IMR-90 (cell line): ENCODE measurements around the gene ABCA12. TPM values are rescaled to one million over a fixed set of nuclear protein-coding genes. Genes with fewer than 3 reads are reported as not detected.

Experiments
- ATAC-seq: fragments of 200-7000 bp; cut with Tn5 transposase; 2 replicates; pipeline ENCODE4 v1.9.1; 2020; ENCODE audit warnings: low read depth, mild to moderate bottlenecking, moderate library complexity
- Bru-seq: library from RNA; stranded (reverse); fragments of 400-500 nt; gene quantifications from one replicate; lab custom pipeline; 2021; lab: Mats Ljungman, UMichigan
- BruChase-seq, 2 experiments: library from RNA; stranded (reverse); fragments of 400-500 nt; gene quantifications; one replicate each; lab custom pipeline; 2021; lab: Mats Ljungman, UMichigan
- BruUV-seq: library from RNA; stranded (reverse); fragments of 400-500 nt; replicated peaks from 2 replicates; lab custom pipeline; 2021; lab: Mats Ljungman, UMichigan
- CTCF ChIA-PET: fragments of 300-600 bp; formaldehyde crosslinking; extraction: SDS; loops from one replicate; lab custom pipeline; 2021; ENCODE audit warnings: antibody characterized with exemption; lab: Yijun Ruan, JAX
- POLR2A ChIA-PET: fragments of 300-600 bp; sonication (Branson Sonifier 250); formaldehyde crosslinking; loops from one replicate; lab custom pipeline; 2022; ENCODE audit warnings: antibody characterized with exemption; ENCODE audit not compliant: unreplicated experiment; lab: Charles Lee
- DNase-seq: peaks from one replicate; pipeline ENCODE4 v3.0.0; 2013
- H2AFZ ChIP-seq: replicated peaks from 2 replicates; pipeline ENCODE3; 2013; ENCODE audit warnings: low read length, mild to moderate bottlenecking; ENCODE audit not compliant: poor library complexity
- H2AK5ac ChIP-seq: 2 replicates; pipeline ENCODE4 v1.6.1; 2013; ENCODE audit warnings: low read depth, low read length, inconsistent platforms
- H2AK9ac ChIP-seq: replicated peaks from 2 replicates; pipeline ENCODE3; 2013; ENCODE audit warnings: mild to moderate bottlenecking, low read depth, low read length, moderate library complexity; ENCODE audit not compliant: poor library complexity
- H2BK120ac ChIP-seq: 2 replicates; pipeline ENCODE4 v1.6.1; 2013; ENCODE audit warnings: low read depth, low read length, inconsistent platforms
- H2BK15ac ChIP-seq: 3 replicates; pipeline ENCODE4 v1.6.1; 2013; ENCODE audit warnings: low read depth, low read length, inconsistent platforms
- H2BK20ac ChIP-seq: 2 replicates; pipeline ENCODE4 v1.6.1; 2013; ENCODE audit warnings: low read depth, mild to moderate bottlenecking, inconsistent platforms, low read length, moderate library complexity
- H2BK5ac ChIP-seq: 2 replicates; pipeline ENCODE4 v1.6.1; 2013; ENCODE audit warnings: mild to moderate bottlenecking, low read depth, low read length, inconsistent platforms; ENCODE audit not compliant: poor library complexity, severe bottlenecking
- H3K14ac ChIP-seq: replicated peaks from 2 replicates; pipeline ENCODE4 v1.6.1; 2013; ENCODE audit warnings: low read depth, low read length, inconsistent platforms
- H3K18ac ChIP-seq: 2 replicates; pipeline ENCODE4 v1.6.1; 2013; ENCODE audit warnings: low read depth, low read length, control low read depth
- H3K23ac ChIP-seq: 2 replicates; pipeline ENCODE4 v1.6.1; 2013; ENCODE audit warnings: low read depth, low read length, inconsistent platforms
- H3K27ac ChIP-seq: 2 replicates; pipeline ENCODE4 v1.5.1; 2013; ENCODE audit warnings: mild to moderate bottlenecking, control low read depth, low read length; ENCODE audit not compliant: insufficient read depth
- H3K27me3 ChIP-seq: 2 replicates; pipeline ENCODE4 v1.6.1; 2013; ENCODE audit warnings: low read length; ENCODE audit not compliant: control insufficient read depth, insufficient read depth
- H3K36me3 ChIP-seq: 2 replicates; pipeline ENCODE4 v1.6.1; 2013; ENCODE audit warnings: low read length, mixed read lengths; ENCODE audit not compliant: control insufficient read depth, insufficient read depth
- H3K4ac ChIP-seq: 2 replicates; pipeline ENCODE4 v1.6.1; 2013; ENCODE audit warnings: low read depth, low read length, inconsistent platforms
- H3K4me1 ChIP-seq: 2 replicates; pipeline ENCODE4 v1.6.1; 2013; ENCODE audit warnings: low read length, mixed read lengths; ENCODE audit not compliant: control insufficient read depth, insufficient read depth
- H3K4me2 ChIP-seq: 2 replicates; pipeline ENCODE4 v1.6.1; 2013; ENCODE audit warnings: low read depth, mild to moderate bottlenecking, control low read depth, low read length, moderate library complexity
- H3K4me3 ChIP-seq: 2 replicates; pipeline ENCODE4 v1.5.1; 2013; ENCODE audit warnings: low read depth, mild to moderate bottlenecking, control low read depth, low read length, moderate library complexity; ENCODE audit not compliant: insufficient read depth
- H3K56ac ChIP-seq: 2 replicates; pipeline ENCODE4 v1.6.1; 2013; ENCODE audit warnings: low read length, inconsistent platforms; ENCODE audit not compliant: insufficient read depth; ENCODE audit errors: extremely low read depth
- H3K79me1 ChIP-seq, 2 experiments: 2 replicates each; pipeline ENCODE4 v1.6.1; 2013; ENCODE audit warnings: low read length in 2 of 2, inconsistent platforms in 1 of 2, low read depth in 1 of 2
- H3K9ac ChIP-seq: 2 replicates; pipeline ENCODE4 v1.6.1; 2013; ENCODE audit warnings: low read depth, low read length, control low read depth
- H3K9me1 ChIP-seq: 2 replicates; pipeline ENCODE4 v1.6.1; 2013; ENCODE audit warnings: low read length, inconsistent platforms; ENCODE audit not compliant: insufficient read depth
- H3K9me3 ChIP-seq: 2 replicates; pipeline ENCODE4 v1.6.1; 2013; ENCODE audit warnings: low read length; ENCODE audit not compliant: control insufficient read depth, insufficient read depth
- H4K20me1 ChIP-seq: 2 replicates; pipeline ENCODE4 v1.6.1; 2013; ENCODE audit warnings: low read length, inconsistent platforms; ENCODE audit not compliant: insufficient read depth
- H4K5ac ChIP-seq: 2 replicates; pipeline ENCODE4 v1.6.1; 2013; ENCODE audit warnings: mild to moderate bottlenecking, low read depth, low read length, control low read depth
- H4K8ac ChIP-seq, 2 experiments: 2 replicates each; pipeline ENCODE4 v1.6.1; 2013; ENCODE audit warnings: low read depth in 2 of 2, low read length in 2 of 2, control low read depth in 1 of 2, inconsistent platforms in 1 of 2
- H4K91ac ChIP-seq: 2 replicates; pipeline ENCODE4 v1.6.1; 2013; ENCODE audit warnings: low read depth, low read length, inconsistent platforms; ENCODE audit not compliant: insufficient read depth
- CEBPB ChIP-seq: IDR thresholded peaks from 2 replicates; pipeline ENCODE4 v1.6.1; 2012; ENCODE audit warnings: low read depth, low read length, improper control_type of control experiment
- FOS ChIP-seq: fragments of 150-350 bp; IDR thresholded peaks from 2 replicates; pipeline ENCODE4 v1.6.1; 2016; ENCODE audit warnings: low read depth, low read length
- MXI1 ChIP-seq: IDR thresholded peaks from 2 replicates; pipeline ENCODE4 v1.6.1; 2012; ENCODE audit warnings: low read depth, mild to moderate bottlenecking, low read length, moderate library complexity, borderline replicate concordance
- RAD21 ChIP-seq: IDR thresholded peaks from 2 replicates; pipeline ENCODE4 v1.6.1; 2012; ENCODE audit warnings: low read length, improper control_type of control experiment
- RFX5 ChIP-seq: IDR thresholded peaks from 2 replicates; pipeline ENCODE4 v1.8.0; 2012; ENCODE audit warnings: low read depth, mild to moderate bottlenecking, low read length, moderate library complexity
- WGBS, 2 experiments: methylation state at CpG; one replicate each; pipeline versions ENCODE4 v1.1.5 to v1.1.7; 2013; ENCODE audit warnings: missing lambda C conversion rate in 2 of 2; ENCODE audit not compliant: insufficient read length in 1 of 2; ENCODE audit errors: extremely low coverage in 2 of 2; 5-methylcytosine and 5-hydroxymethylcytosine counted together
- dilution Hi-C: fragments of 300-500 bp; cut with HindIII; formaldehyde crosslinking; loops from one replicate; pipeline ENCODE4 v1.14.3; 2018; ENCODE audit warnings: low sequenced_read_pairs; ENCODE audit not compliant: unreplicated experiment
- in situ Hi-C: fragments of 300-500 bp; cut with MboI; formaldehyde crosslinking; loops from 3 replicates; pipeline ENCODE4 v1.14.3; 2019; ENCODE audit warnings: low sequenced_read_pairs, inconsistent platforms, mixed read lengths
- intact Hi-C: fragments of 100-400 bp; cut with micrococcal nuclease; formaldehyde crosslinking; loops from 2 replicates; pipeline ENCODE4 v1.10.0; 2022
- long read RNA-seq: library from polyadenylated mRNA; unstranded; transcript quantifications from one replicate; pipeline ENCODE4 v2.0.0, GENCODE V29; 2021; ENCODE audit not compliant: unreplicated experiment
- polyA plus RNA-seq, 3 experiments: library from polyadenylated mRNA; depleted of rRNA; stranded (reverse); fragments of >200 nt; gene quantifications; 2 replicates each; pipeline ENCODE4 v1.2.3, GENCODE V29; 2012; ENCODE audit warnings: low replicate concordance in 1 of 3
- total RNA-seq: library from RNA; depleted of rRNA; stranded (reverse); fragments of >200 nt; gene quantifications from 2 replicates; pipeline ENCODE4 v1.2.3, GENCODE V29; 2012; rRNA removed
- TF ChIP-seq, protein P1 (sequence below): fragments of 150-350 bp; IDR thresholded peaks from 2 replicates; pipeline ENCODE4 v1.6.1; 2016; ENCODE audit warnings: low read depth, mild to moderate bottlenecking, low read length, moderate library complexity, borderline replicate concordance

The ABCA12 gene
- total RNA-seq (under 0.01 TPM in 2 replicates), polyA plus RNA-seq (2012; rRNA removed) (not detected in 2 replicates), Bru-seq, nascent RNA (percentile 19 among the genes with signal in this experiment), BruChase-seq, experiment 1, labeled RNA remaining after a 6-hour chase (percentile 20 among the genes with signal in this experiment), BruChase-seq, experiment 2, labeled RNA remaining after a 2-hour chase (percentile 17 among the genes with signal in this experiment)
- 0.01 TPM in 2 replicates for polyA plus RNA-seq (2012; cell fraction: cytosol; rRNA removed)
- 0.01 TPM in 1 of 2 replicates, not detected in the other for polyA plus RNA-seq (2012; cell fraction: nucleus; rRNA removed; ENCODE audit: low replicate concordance)
- long read RNA-seq: 0 reads

GRCh38 chr2:215138479-215138878 lies at the start of gene ABCA12:
TSS of gene ABCA12 (minus strand) at chr2:215138626. CDS start at chr2:215138208, 418 bp downstream.
- Histone ChIP-seq H3K27ac (peak within 1 kb of the TSS; percentile 44; the same call in 1 of the 2 replicates), H2AK5ac (peak within 1 kb of the TSS; percentile 28; the same call in 1 of the 2 replicates), H4K5ac (peak within 1 kb of the TSS; percentile 80; the same call in 1 of the 2 replicates), H3K9ac (no peak within 1 kb of the TSS), H2BK15ac (no peak within 1 kb of the TSS), H3K4me1 (peaks cover 3% of the 10 kb centered on the region; the same call in 1 of the 2 replicates), H3K4me2 (peak within 1 kb of the TSS; percentile 66; the same call in 1 of the 2 replicates), H4K91ac (peak within 1 kb of the TSS; percentile 45; the same call in 1 of the 2 replicates), H3K18ac (peak within 1 kb of the TSS; percentile 76), H3K14ac (0 out of 2 replicates have a peak within 1 kb of the TSS, but pooled peaks have one; percentile 51), H2BK20ac (peak within 1 kb of the TSS; percentile 67), H3K79me1 (no peaks in the 10 kb centered on the region), H2AFZ (peak within 1 kb of the TSS; percentile 43), H3K36me3 (no peaks in the 10 kb centered on the region), H3K23ac (no peak within 1 kb of the TSS), H3K9me1 (no peaks in the 10 kb centered on the region), H4K8ac (peak within 1 kb of the TSS in 1 of 2 experiments; percentile 73; a peak in 1 of 4 replicates), H3K56ac (0 out of 2 replicates have a peak within 1 kb of the TSS, but pooled peaks have one; percentile 17), H3K27me3 (no peaks in the 10 kb centered on the region; the same call in 1 of the 2 replicates), H3K4me3 (no peak within 1 kb of the TSS), H4K20me1 (no peaks in the 10 kb centered on the region), H2AK9ac (peak within 1 kb of the TSS; percentile 55), H2BK120ac (peak within 1 kb of the TSS; percentile 88), H2BK5ac (peak within 1 kb of the TSS; percentile 50), H3K9me3 (no peaks in the 10 kb centered on the region), H3K4ac (no peak within 1 kb of the TSS)
- ChIA-PET POLR2A (interaction anchor here (0.6 kb wide), 1 partner anchor 143 kb away, joined by 3 read pairs; no protein-coding TSS in a partner anchor), CTCF (interaction anchor here (0.6 kb wide), 1 partner anchor 109 kb away, joined by 3 read pairs; no protein-coding TSS in a partner anchor)
- no peak for ATAC-seq
- no TSS peak for BruUV-seq
- no peak for TF ChIP-seq RAD21
- TF ChIP-seq, protein P1, sequence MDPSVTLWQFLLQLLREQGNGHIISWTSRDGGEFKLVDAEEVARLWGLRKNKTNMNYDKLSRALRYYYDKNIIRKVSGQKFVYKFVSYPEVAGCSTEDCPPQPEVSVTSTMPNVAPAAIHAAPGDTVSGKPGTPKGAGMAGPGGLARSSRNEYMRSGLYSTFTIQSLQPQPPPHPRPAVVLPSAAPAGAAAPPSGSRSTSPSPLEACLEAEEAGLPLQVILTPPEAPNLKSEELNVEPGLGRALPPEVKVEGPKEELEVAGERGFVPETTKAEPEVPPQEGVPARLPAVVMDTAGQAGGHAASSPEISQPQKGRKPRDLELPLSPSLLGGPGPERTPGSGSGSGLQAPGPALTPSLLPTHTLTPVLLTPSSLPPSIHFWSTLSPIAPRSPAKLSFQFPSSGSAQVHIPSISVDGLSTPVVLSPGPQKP: no peak
- TF ChIP-seq MXI1: no peak
- no peak for TF ChIP-seq FOS
- TF ChIP-seq RFX5: no peak
- no peak for TF ChIP-seq CEBPB
- no peak for DNase-seq
- in situ Hi-C loops (no loop called here), dilution Hi-C loops (no loop called here), intact Hi-C loops (no loop called here)
- WGBS, 2 experiments: 83% methylated on average over 1 of the region's 2 CpGs; no CpG with 5 or more reads in 1 of the 2 experiments
